Choroid plexus epithelial cell (primary cell): Measurements from ENCODE around the gene ADARB2.

Experiments
- DNase-seq: peaks from one replicate; pipeline ENCODE4 v3.0.0-alpha.2; 2010; ENCODE audit warnings: low read depth
- H3K4me3 ChIP-seq: 2 replicates; pipeline ENCODE4 v1.5.1; 2011; ENCODE audit warnings: low read depth, mild to moderate bottlenecking, control low read depth, low read length, moderate library complexity
- CTCF ChIP-seq: conservative IDR thresholded peaks from 2 replicates; pipeline ENCODE4 v1.5.1; 2011; ENCODE audit warnings: low read depth, mild to moderate bottlenecking, control low read depth, inconsistent platforms, low read length, moderate library complexity

The ADARB2 gene

DNA sequence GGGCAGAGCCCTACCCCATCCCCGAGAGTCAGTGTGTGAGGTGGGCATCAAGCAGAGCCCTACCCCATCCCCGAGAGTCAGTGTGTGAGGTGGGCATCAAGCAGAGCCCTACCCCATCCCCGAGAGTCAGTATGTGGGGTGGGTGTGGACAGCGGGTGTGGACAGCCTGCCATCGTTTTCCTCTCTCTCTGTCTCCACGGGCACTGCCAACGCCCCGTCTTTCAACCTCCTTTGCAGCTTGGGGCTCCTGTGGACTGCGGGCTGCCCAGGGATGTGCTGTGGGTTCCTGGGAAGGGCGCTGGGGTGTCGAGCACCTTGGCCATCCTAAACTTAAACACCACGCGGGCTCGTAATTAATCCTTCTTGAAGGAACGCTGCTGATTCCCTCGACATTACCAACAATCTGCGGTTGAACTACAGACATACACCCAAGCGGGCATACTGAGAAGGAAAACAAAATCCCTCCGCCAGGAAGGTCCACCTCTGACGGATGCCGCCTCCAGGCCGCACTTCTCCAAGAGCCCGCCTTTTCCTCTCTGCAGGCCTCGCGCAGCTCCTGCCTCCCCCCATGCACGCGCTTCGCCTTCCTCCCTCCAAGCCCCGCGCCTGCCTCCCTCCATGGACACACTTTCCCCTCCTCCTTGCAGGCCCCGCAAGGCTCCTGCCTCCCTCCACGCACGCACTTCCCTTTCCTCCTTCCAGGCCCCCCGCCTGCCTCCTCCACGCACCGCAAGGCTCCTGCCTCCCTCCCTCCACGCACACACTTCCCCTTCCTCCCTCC, 65.1 kb downstream of the ADARB2 start:
- H3K4me3 ChIP-seq: no peak overlapping the region
- no peak for DNase-seq
- no peak for TF ChIP-seq CTCF

DNA sequence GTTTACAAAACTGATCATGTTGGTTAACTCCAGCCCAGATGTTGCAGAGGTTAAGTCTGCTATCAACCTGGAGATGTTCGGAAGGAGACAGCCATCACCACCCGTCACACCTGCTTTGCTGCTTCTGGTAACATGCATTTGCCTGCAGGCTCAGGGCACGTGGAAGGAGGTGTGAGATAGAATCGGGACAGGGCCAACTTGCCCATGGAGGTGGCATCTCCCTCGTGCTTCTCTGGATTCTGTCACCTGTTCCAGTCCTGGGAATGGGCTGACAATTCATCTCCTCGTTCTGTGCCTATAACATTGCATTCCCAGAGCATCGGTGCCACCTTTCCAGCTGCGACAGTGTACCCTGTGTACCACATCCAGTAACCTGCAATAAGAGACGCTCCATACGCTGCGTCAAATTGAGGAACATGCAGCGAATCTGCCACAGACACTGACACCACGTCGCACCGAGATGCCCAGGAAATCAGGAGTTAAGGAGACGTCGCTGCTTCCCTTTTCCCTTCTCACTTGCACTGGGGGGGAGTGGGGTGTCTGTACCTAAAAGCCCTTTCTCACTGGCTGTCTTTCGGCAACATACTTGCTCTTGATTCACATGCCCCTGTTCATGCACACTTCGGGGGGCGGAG, 65.8 kb downstream of the ADARB2 start:
- no peak for DNase-seq
- H3K4me3 ChIP-seq: no peak overlapping the region
- no peak for TF ChIP-seq CTCF

DNA sequence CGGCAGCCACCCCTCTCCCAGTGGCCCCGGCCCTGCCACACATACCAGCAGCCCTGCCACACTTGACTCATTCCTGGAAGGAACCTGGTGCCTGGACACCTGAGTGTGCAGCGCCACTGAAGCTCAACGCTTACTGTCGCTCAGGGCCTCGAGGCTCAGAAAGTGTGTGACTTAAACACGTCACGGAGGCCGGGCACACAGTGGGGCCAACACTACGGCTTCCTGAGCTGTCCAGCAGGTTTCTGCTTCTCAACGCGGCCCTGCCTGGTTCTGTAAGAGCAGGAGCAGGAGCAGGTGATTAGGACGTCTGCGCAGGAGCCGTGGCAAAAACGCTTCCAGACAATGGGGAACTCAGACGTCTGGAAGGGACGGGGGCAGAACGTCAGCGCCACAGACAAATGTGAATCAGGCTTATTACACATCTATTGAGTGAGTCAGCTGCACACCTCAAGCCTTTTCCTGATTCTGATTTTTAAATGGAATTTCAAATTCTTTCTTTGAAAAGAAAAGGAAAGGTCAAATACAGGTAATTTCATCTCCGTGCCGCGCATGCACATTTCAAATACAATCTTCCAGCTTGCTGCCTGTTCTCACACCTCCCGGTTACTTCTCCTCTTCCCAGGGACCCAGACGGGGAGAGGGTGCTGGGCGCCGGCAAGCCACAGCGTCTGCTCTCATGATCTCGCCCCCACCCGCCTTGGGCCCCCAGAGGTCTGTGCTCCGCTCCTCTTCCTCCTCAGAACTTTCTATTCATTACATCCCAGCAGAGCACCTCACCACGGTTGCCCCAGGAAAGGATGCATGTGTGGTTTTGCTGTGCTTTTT, 66.6 kb downstream of the ADARB2 start:
- no peak for TF ChIP-seq CTCF
- DNase-seq: no peak

DNA sequence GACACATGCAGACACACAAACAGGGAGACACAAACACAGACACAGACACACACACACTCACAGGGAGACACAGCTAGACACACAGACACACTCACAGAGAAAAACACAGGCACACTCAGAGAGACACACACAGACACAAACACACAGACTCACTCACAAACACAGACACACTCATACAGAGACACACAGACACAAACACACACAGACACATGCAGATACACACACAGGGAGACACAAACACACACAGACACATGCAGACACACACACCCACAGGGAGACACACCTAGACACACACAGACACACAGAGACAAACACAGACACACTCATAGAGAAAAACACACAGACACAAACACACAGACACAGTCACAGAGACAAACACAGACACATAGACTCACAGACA, 67.9 kb downstream of the ADARB2 start:
- TF ChIP-seq CTCF: no peak
- no peak for DNase-seq
- no peak overlapping the region for H3K4me3 ChIP-seq

More for the DNA sequence above, 66.6 kb downstream of the ADARB2 start:
- H3K4me3 ChIP-seq: no peak overlapping the region

DNA sequence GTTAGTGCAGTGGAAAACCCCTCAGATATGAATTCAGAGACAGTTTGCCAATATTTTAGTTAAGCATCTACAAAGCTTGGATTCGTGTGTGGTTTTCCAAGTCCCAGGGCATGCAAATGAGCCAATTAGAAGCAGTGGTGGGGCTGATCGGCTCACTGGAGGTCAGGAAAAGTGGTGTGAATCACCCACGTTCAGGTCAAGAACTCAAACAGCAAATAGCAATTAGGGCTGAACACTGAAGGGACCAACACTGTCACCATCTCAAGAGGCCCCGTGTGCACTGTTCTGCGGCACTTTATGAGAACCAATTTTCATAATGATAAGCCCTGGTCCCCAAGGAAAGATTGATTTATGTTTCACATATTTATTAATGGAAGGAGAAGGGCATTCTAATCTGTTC, 68.9 kb downstream of the ADARB2 start:
- no peak for TF ChIP-seq CTCF
- DNase-seq: no peak
- H3K4me3 ChIP-seq: no peak overlapping the region

- no peak for DNase-seq
- H3K4me3 ChIP-seq: no peak overlapping the region
- no peak for TF ChIP-seq CTCF
Observed at GRCh38 chr10:1667392-1667791, 69.9 kb downstream of the ADARB2 start.
